Cardiac muscle cell (in vitro differentiated cells and primary cell): ENCODE data around the gene TUG1. TPM values are rescaled to one million over a fixed set of nuclear protein-coding genes. Genes with fewer than 3 reads are reported as not detected.

Experiments
- DNase-seq, 2 donors: peaks; one replicate each; pipeline versions ENCODE4 v3.0.0 to v3.0.0-alpha.2; 2010 to 2017; ENCODE audit warnings: low read depth in 1 of 2, low spot score in 1 of 2
- H3K27ac ChIP-seq: fragments of 200-600 bp; sonication (generic); 2 replicates; pipeline ENCODE4 v1.5.1; 2016
- H3K27me3 ChIP-seq: fragments of 200-600 bp; sonication (generic); 2 replicates; pipeline ENCODE4 v1.6.0; 2016; ENCODE audit warnings: control low read depth
- H3K36me3 ChIP-seq: fragments of 200-600 bp; sonication (generic); 2 replicates; pipeline ENCODE4 v1.5.1; 2016; ENCODE audit warnings: control low read depth
- H3K4me1 ChIP-seq: fragments of 200-600 bp; sonication (generic); 2 replicates; pipeline ENCODE4 v1.8.1; 2017; ENCODE audit warnings: low read depth, mild to moderate bottlenecking, mixed run types
- H3K4me3 ChIP-seq: fragments of 200-600 bp; sonication (generic); 2 replicates; pipeline ENCODE4 v1.5.1; 2016; ENCODE audit warnings: mild to moderate bottlenecking
- H3K9me3 ChIP-seq: fragments of 200-600 bp; sonication (generic); 2 replicates; pipeline ENCODE4 v1.5.1; 2017; ENCODE audit warnings: low read depth, mild to moderate bottlenecking, control low read depth
- CTCF ChIP-seq: IDR thresholded peaks from 2 replicates; pipeline ENCODE4 v1.5.1; 2012; ENCODE audit warnings: low read depth, mild to moderate bottlenecking, low read length
- polyA plus RNA-seq: library from polyadenylated mRNA; unstranded; fragments of >200 nt; fragmentation: Nextera tagmentation; extraction: Ambion mirVana; gene quantifications from 2 replicates; pipeline ENCODE4 v1.2.1, GENCODE V29; 2016
- total RNA-seq: library from RNA; depleted of rRNA; stranded (reverse); fragments of >200 nt; gene quantifications from 2 replicates; pipeline ENCODE4 v1.2.3, GENCODE V29; 2016

Gene TUG1
- total and polyA plus RNA-seq, 2 experiments from 2014 or later: 58.9 to 85.5 TPM

- no peak for TF ChIP-seq CTCF
- H3K4me3 ChIP-seq: no peak overlapping the region
- no peak overlapping the region for H3K27ac ChIP-seq
- H3K36me3 ChIP-seq: peaks cover 76% of the 10 kb centered on the region
- H3K27me3 ChIP-seq: no peaks in the 10 kb centered on the region
- DNase-seq: no peak
- H3K9me3 ChIP-seq: no peaks in the 10 kb centered on the region
- no peaks in the 10 kb centered on the region for H3K4me1 ChIP-seq
Measured at GRCh38 chr22:30931541-30932300, 37.3 kb upstream of the TUG1 start.

DNA sequence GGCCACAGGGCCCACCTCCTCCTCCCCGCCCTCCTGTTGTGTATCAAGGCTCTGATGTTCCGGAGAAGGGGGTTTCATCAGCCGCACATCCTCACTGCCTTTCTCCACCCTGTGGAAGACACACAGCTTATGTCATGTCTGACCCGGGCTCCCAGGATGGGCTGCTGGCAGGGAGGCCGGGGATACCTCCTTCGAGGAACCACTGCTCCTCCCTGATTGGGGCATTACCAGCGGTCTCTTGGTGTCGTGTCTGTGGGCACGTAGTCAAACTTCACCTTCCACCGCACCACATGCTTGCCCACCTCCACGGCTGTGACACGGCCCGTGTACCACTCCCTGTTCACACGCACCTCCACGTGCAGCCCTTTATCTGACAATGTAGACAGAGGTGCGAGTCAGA is 36.4 kb upstream of the TUG1 start:
- Histone ChIP-seq H3K4me1 (no peaks in the 10 kb centered on the region), H3K27me3 (no peaks in the 10 kb centered on the region), H3K36me3 (peaks cover 76% of the 10 kb centered on the region), H3K4me3 (no peak overlapping the region), H3K9me3 (no peaks in the 10 kb centered on the region), H3K27ac (no peak overlapping the region)
- TF ChIP-seq CTCF: no peak
- DNase-seq: no peak

DNA sequence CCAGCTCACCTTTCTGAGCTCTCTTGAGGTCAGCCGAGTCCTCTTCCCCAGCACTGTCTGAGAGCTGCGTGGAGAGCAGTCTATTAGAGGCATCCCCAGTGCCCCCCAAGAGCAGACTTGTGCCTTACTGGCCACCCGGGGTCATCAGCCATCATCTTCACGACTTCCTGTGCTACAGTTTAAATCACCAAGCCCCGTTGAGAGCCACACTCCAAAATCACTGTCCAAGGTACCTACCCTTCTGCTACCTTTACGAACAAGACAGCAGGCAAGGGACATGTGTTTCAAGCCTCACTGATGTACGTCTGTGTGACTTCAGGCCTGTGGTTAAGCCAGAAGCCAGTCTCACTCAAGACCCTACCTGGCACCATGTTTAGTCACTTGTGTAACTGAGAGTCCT is 35.6 kb upstream of the TUG1 start:
- Histone ChIP-seq H3K27me3 (no peaks in the 10 kb centered on the region), H3K9me3 (no peaks in the 10 kb centered on the region), H3K4me3 (no peak overlapping the region), H3K27ac (no peak overlapping the region), H3K4me1 (no peaks in the 10 kb centered on the region), H3K36me3 (peaks cover 76% of the 10 kb centered on the region)
- DNase-seq: no peak
- no peak for TF ChIP-seq CTCF

- Histone ChIP-seq H3K9me3 (no peaks in the 10 kb centered on the region), H3K4me1 (no peaks in the 10 kb centered on the region), H3K36me3 (peaks cover 75% of the 10 kb centered on the region), H3K27ac (no peak overlapping the region), H3K27me3 (no peaks in the 10 kb centered on the region), H3K4me3 (no peak overlapping the region)
- no peak for DNase-seq
- TF ChIP-seq CTCF: no peak
Measured at GRCh38 chr22:30934053-30934452, 35.0 kb upstream of the TUG1 start.

- H3K4me1 ChIP-seq: peaks cover 4% of the 10 kb centered on the region
- H3K27me3 ChIP-seq: no peaks in the 10 kb centered on the region
- no peaks in the 10 kb centered on the region for H3K9me3 ChIP-seq
- no peak for DNase-seq
- no peak overlapping the region for H3K4me3 ChIP-seq
- H3K36me3 ChIP-seq: peaks cover 91% of the 10 kb centered on the region
- TF ChIP-seq CTCF: no peak
- no peak overlapping the region for H3K27ac ChIP-seq
Measured at GRCh38 chr22:30940685-30941362, 28.2 kb upstream of the TUG1 start.
